Activated CD4-positive, alpha-beta T cell treated with anti-CD3 and anti-CD28 coated beads, Interleukin-2, Interleukin-6, amounts not matched to agents 100 ng/mL and 50 ng/mL, durations not matched to agents 16 hours and 8 hours (primary cell): ENCODE measurements around the gene SMYD2.

Source experiments
- DNase-seq: peaks from one replicate; pipeline ENCODE4 v3.0.0-alpha.2; 2020

The SMYD2 gene, protein sequence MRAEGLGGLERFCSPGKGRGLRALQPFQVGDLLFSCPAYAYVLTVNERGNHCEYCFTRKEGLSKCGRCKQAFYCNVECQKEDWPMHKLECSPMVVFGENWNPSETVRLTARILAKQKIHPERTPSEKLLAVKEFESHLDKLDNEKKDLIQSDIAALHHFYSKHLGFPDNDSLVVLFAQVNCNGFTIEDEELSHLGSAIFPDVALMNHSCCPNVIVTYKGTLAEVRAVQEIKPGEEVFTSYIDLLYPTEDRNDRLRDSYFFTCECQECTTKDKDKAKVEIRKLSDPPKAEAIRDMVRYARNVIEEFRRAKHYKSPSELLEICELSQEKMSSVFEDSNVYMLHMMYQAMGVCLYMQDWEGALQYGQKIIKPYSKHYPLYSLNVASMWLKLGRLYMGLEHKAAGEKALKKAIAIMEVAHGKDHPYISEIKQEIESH

DNA sequence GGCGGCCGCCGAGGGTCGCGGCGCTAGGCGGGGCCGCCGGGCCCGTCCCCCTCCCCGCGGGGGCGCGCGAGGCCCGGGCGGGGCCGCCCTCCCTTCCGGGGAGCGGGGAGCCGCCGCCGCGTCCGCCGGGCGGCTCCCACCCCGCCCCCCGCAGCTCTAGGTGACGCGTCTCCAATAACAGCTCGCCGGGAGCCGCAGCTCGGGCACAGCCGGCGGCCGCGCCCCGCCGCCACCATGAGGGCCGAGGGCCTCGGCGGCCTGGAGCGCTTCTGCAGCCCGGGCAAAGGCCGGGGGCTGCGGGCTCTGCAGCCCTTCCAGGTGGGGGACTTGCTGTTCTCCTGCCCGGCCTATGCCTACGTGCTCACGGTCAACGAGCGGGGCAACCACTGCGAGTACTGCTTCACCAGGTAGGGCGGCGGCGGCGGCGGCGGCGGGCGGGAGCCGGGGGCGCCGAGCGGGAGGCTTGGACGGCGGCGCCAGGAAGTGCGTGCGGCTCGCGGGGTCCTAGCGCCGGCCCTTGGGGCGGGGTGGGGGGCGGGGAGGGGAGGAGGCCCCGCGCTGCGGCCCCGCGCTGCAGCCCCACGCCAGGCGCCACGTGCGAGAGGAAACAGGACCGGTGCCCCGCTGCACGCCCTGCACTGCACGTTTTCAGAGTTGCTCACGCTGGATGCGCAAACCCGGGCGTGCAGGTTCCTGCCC, at the start of gene SMYD2:
Gene SMYD2 (plus strand): TSS at position 139 of the 699 bp plus-strand sequence. CDS start 96 bp downstream, at position 235.
- peak; percentile 71 for DNase-seq

DNA sequence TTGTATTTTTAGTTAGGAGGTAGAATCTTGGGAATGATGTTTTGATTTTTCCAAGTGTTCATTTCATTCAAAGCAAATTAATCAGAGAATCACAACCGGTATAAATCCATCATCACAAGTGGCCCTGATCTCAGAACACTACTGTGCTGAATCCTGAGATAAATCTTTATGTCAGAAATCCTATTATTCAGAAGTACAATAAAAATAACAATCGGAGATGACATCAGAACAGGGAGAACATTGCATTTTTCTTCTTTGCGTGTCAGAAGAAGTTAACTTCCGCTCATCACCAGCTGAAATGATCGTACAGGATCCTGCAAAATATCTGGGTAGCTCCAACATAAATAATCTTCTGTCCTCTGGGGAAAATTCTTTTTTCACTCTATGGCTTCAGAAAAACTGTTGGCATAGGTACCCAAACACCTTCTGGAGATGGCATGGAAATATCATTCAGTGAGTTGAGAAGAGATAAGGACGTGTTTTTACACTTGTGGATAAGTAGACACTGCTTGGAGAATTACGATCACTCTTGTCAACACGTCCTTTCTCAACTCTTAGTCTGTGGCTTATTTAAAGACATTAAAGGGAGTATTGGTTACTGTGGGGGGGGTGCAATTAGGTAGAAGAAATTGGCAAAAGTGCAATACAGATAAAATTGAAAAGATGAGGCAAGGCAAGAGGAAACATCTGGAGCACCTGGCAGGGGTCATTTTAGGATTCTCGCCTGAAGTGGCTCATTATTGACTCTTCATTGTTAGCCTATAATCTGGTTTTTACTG, 46.9 kb upstream of the SMYD2 start:
- DNase-seq, result no peak

DNA sequence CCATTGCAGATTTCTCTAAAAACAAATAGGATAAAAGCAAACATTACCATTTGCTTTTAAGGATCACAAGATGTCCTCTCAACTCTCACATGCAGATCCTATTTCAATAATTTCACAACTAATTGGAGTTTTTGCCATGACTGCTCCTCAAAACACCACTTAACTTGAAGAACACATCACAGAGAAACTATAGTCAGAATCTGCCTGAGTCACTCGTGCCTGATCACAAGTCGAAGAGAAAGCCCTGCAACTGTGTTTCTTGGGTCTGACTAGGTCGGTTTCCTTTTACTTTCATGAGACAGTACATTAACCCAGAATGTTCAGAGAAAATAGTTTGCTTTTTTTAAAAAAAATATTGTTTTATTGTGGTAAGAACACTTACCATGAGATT, 46.3 kb upstream of the SMYD2 start:
- DNase-seq, result no peak

DNA sequence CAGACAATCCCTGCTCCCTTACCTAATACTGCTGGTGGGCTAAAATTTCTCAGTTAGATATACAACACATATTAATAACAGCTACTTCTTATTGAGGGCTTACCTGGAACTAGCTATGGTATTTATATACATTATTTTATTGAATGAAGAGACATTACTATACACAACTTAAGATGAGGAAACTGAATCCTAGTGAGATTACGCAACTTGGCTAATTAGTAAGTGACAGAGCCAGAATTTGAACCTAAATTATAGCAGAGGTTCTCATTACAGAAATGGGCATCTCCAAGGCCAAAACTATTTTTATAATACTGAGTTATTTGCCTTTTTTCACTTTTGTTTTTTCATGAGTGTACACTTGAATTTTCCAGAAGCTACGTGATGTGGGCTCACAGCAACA, 44.5 kb upstream of the SMYD2 start:
- DNase-seq, result no peak

DNA sequence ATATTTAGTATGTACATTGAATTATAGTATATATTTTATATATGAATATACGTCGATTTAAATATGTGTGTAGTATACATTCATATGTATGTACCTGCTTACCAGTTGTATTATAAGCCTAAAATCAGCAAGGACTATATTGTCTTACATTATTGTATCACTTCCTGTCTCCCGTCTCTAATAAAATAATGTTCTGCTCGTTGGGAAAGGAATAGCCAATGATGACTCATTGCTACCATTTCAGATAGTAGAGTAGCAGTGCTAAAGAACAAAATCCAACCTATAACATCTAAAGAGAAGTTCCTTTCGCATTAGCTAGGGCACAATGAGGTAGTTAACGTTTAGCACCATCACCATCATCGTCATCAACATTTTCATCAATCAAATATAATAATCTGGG, 39.9 kb upstream of the SMYD2 start:
- DNase-seq, result no peak

DNA sequence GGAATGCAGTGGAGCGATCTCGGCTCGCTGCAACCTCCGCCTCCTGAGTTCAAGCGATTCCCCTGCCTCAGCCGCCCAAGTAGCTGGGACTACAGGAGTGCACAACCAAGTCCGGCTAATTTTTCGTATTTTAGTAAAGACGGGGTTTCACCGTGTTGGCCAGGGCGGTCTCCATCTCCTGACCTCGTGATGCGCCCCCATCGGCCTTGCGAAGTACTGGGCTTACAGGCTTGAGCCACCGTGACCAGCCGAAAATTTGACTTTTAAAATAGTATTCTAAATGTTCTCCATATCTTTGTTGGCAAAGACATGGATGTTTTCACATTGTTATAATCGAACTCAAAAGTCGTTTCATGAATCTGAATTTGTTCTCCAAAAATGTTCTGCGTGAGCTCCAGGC, 36.7 kb upstream of the SMYD2 start:
- DNase-seq, result no peak

DNA sequence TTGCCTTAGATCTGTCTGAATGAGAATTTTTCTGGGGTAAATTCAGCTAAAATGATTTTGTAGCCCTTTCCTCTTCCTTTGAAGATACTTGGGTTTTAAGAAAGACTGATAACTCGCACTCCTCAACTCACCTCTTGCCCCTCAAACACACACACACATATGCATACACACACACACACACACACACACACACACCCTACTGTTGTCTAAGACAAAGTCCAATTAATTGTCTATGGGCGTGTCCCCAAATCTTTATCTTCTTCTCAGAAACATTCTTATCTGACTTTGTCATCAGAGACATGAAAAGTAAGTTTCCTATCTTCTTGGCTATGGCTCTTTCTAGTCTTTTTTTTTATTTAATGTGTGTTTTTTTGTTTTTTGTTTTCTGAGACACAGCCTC, 36.1 kb upstream of the SMYD2 start:
- no peak for DNase-seq

DNA sequence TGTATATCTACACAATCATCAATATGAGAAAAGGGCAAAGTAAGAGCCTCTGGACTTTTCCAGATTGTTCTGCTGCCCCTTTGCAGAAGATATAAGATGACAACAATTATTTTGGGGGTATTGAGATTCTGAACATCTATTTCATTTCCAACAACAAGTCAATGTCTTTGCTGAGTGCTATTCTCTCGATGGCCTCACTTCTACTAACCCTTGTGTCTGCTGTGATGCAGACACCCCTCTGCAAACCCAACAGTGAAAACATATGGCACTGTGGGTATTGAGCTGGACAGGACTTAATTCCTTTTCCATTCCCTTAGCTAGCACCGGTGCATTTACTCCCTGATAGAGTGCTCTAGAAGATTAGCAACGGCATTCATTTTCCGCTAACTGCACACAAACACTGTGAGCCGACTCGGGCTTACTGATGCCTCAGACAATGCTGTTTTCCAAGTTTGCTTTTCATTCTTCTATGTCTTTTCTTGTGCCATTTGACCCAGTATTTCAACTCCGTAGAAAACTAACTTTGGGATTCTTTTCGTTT, 33.4 kb upstream of the SMYD2 start:
- no peak for DNase-seq

DNA sequence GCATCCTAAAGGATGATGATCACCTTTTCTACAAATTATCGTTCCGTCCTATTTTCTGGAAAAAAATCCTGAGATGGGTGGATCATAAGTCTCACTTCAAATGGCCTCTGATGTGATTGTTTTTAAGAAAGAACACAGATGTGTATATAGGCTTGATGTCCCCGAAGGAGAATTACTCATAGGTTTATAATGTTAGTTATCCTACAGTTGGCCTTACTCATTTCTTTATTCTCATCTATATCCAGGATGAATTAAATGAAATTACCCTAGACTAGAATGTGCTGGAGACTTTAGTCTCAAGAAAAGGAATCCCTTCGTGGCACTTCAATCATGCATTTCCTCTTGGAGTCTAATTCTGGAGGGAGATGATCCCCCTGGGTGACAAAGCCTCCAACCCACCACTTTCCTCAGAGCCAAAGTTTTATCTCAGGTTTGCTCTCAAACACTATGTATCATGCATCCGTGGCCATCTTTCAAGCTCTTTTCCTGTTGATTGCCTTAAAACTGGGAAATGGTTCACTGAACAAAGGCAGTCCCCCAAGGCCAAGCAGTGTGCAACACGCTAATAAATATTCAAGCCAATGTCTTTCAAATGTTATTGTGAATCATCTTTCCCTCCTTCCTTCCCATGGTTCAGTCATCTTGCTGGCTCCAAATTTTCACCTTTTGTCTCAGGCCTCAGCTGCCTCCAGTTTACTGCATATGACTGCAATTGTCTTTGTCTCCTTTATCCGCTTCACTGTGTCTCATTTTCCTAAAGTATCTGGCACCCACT, 32.5 kb upstream of the SMYD2 start:
- DNase-seq, result no peak

DNA sequence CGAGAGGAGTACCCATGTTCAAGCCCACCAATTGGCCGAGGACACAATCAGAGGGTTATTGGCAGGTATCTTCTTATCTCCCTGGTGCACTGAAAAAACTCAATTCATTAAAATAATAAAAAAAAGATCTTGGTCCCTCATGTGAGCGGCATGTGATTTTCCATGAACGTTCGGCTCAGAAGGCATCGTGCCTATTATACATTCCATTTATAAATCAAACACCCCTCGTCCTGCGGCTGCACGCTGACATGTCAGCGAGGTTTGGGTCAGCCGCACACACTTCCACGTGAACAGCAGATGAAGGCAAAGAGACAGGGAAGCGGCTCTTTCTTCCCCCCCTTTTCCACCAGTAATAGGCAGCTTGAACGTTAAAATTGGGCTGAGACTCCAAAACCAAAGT, 31.3 kb upstream of the SMYD2 start:
- DNase-seq, result no peak

DNA sequence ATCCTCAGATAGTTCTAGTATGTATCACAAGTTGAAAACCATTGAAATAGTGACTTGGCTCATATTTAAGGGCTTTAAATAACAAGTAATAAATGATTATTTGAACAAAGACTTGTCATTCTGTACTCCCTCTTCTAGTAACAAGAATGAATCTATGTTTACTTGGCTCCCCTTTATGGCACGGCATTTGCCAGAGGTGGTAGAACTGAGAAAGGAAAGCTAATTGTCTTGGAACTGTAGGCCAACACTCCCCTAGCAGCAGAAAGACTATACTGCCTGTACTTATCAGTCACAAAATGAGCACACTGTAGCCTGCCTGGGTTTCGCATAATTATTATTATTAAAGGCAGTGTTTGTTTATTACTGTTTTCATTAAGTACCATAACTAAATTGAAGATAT, 29.6 kb upstream of the SMYD2 start:
- DNase-seq, result no peak

DNA sequence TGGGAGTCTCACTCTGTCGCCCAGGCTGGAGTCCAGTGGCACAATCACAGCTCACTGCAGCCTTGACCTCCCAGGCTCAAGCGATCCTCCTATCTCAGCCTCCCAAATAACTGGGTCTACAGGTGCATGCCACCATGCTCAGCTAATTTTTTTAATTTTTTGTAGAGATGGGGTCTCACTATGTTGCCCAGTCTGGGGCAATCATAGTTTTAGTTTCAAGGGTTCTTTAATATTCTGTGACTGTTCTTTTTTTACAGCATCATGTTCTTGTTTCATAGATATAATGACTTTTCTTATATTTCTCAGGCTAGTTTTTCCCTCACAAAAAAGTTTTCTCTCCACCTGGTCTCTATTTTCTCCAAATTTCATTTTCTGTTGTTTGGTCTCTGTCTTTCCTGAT, 25.4 kb upstream of the SMYD2 start:
- DNase-seq, result no peak

DNA sequence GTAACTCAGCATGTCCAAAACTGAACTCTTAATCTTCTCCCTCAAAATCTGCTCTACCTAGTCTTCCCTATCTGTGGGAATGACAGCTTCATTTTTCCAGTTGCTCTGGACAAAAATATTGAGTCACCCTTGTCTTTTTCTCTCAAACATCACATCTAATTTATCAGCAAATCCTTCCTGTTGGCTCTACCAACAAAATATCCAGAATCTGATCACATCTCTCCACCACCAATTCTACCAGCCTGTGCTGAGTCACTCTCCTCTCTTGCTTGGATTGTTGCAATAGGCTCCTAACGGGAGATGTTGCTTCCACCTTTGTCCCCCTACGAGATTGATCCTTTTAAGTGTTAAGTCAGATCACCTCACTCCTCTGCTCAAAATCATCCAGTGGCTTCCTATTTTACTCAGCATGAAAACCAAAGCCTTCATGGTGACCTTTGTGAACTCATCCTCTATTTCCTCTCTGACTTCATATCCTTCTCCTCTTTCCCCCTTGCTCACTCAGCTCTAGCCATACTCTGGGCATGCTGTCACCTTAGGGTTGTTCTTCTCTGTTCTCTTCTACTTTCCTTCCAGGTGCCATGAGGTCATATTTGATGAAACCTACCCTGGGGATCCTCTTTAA, 21.5 kb upstream of the SMYD2 start:
- DNase-seq, result peak; percentile 66

DNA sequence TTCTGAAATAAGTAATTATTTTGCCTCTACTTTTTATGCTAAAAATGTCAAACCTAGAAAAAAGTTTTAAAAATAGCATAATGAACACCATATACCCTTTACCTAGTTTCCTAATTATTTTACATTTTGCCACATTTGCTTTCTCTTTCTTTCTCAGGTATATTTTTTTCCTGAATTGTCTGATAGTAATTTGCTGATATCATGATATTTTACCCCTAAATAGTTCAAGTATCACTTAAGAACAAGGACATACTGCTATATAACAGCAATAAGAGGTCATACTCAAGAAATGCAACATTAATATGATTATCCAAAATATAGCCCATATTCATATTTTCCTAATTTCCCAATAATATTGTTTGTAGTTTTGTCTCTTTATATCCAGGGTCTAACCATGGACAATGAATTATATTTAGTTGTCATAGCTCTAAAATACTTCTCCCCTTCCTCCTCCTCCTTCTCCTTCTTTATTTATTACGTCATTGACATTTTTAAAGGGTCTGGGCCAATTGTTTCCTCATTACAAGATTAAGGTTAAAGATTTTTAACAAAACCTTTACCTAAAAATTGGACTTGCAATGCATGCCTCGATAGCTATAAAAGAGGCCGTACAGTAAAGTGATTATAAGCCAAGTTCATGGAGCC, 20.3 kb upstream of the SMYD2 start:
- DNase-seq, result no peak

DNA sequence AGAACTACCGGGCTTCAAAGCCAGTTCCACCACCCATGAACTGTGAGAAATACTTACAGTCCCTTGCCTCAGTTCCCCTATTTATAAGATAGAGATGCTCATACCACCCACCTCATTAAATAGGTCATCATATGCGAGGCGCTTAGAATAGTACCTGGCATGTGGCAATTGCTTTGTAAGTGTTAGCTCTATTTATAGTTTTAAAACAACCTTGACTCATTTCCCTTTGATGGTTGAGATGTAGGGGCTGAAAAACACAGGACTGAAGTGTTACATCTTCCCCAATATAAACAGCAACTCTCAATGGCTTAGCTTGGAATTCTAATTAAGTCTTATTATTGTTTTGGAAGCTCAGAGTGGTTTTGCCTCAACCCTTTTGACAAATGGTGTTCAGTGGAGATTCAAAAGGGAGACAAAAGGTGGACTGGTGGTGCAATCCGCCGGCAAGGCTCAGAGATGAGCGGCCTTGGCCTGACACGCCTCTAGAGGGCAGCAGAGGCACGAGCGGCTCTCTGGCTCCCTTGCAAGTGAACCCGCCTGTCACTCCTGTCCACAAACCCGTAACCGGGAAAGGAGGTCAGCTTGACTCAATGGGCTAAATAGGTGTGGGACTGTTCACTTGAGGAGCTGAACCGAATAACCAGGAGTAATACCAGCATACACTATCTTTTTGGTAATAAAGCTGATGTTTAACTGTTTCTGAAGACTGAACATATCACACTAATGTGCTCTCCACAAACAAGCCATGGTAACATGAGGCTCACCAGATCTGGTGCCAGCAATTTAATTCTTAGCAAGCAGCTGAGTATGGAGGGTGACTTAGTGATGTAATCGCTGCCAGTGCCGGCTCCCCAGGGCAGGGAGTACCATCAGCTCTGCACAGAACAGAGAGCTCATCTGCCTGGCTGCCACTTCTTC, 19.5 kb upstream of the SMYD2 start:
- peak; percentile 87 for DNase-seq

DNA sequence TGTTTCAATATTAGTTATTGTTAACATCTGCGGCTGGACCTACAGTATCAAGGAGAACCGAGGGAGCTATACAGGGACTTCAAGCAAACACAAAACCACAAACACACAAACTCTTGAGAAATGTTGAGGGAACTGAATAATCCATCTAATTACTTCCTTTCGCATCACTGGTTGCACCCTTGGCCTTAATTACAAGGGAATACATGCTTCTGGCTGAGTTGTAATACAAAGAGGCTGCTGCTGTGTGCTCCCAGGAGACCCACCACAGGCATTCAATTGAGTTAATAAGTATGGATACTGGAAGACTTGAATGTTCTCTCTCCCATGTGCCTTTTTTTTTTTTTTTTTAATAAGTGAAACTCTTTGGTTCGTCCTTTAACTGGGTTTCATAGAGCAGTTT, 16.8 kb upstream of the SMYD2 start:
- no peak for DNase-seq

DNA sequence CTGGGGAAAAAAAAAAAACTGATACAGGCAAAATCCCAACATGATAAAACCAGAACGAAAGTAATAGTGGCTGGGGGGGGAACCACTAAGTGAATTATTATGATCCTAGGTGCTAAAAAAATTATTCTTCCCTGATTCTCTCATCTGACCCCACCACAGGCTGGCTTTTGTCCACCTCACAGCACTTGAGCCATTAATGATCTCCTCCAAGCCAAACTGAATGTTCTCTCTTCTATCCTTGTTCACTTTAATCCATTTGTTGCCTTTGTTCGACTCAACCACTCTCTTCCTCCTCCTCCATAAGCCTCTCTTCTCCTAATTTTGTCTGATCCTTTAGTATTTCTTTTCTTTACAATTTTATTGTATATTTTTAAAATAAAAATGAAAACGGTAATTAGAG, 16.0 kb upstream of the SMYD2 start:
- DNase-seq, result no peak

DNA sequence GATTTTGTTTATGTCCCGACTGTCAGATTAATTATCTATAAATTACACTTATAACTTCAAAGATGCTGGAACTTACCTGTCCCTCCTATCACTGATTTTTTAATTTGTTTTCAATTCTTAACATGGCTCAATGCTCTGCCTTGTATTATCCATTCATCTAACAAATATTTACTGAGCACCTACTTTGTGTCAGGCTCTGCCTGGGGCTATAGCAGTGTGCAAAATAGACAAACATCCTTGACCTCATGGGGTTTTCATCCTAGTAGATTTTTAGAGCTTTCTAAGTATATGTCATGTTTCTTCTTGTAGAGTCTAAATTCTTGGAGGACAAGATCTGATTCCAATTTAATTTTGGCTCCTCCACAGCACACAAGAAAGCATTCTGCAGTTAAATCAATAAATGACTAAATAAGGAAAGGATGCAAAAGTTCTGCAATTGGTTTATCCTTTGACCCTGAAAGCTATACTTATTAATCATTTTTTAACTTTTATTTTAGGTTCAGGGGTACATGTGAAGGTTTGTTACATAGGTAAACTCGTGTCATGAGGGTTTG, 10.8 kb upstream of the SMYD2 start:
- DNase-seq, result no peak

DNA sequence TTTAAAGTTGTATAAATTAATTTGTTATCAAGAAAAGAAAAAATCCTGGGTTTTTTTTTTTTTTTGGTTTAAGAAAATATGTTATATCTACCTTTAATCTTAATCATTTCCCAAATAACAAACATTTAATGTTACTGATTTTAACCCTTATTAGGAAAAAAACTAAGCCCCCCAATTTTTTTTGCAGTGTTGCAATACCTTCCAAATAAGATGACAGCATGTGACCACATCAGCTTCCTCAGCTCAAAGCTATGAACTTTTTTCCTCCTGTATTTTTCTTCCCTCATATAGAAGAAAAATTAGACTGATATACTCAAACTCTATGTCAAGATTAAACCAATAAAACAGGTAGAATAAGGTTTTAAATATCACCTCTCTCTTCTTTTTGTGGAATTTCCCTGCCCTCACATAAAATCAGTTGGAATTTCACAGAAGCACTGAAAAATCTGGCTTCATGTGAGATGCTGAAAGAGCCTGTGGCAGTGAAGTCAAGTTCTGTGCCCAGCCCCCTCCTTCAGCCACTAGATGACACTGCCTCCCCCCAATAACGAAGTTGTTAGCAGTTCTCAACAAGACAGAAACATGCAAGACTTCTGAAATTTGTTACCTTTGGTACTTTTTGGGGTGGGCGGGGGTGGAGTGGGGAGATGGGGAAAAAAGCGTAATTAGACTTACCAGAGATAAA, 9.6 kb upstream of the SMYD2 start:
- DNase-seq, result no peak
